ENCODE data around the gene ATP6V1G2. TPM values are rescaled to one million over a fixed set of nuclear protein-coding genes. Genes with fewer than 3 reads are reported as not detected.
A peak's percentile ranks its signal among the peaks of the same experiment; 100 is the strongest.

The ATP6V1G2 gene
- polyA plus RNA-seq, 1 donor from 2014 or later: 56.7 TPM

- Histone ChIP-seq H3K9me3 (ENCODE audit: low read length) (no peaks in the 10 kb centered on the region), H4K20me1 (ENCODE audit: insufficient read depth) (no peaks in the 10 kb centered on the region), H3K9ac (ENCODE audit: low read length) (peak overlapping the region; percentile 61), H3K9me2 (ENCODE audit: insufficient read depth, low read length) (no peaks in the 10 kb centered on the region), H3K4me3 (ENCODE audit: low read length) (peak overlapping the region; percentile 67), H3K79me2 (replicated peaks; ENCODE audit: insufficient read depth, low read length) (no peaks in the 10 kb centered on the region), H3K27ac (ENCODE audit: low read length) (peak overlapping the region; percentile 9), H3K36me3 (ENCODE audit: insufficient read depth, low read length) (no peaks in the 10 kb centered on the region), H3K4me2 (ENCODE audit: low read length) (no peak overlapping the region), H3F3A (ENCODE audit: insufficient read depth, low read length, poor library complexity, severe bottlenecking) (no peaks in the 10 kb centered on the region), H3K27me3 (ENCODE audit: insufficient read depth, low read depth, low read length) (peaks cover 14% of the 10 kb centered on the region), H2AFZ (ENCODE audit: low read depth, low read length) (peak overlapping the region; percentile 54)
- TF ChIP-seq CTCF (IDR thresholded peaks at IDR 0.05; ENCODE audit: poor library complexity, severe bottlenecking): peak; percentile 93
- no peak for TF ChIP-seq EP300 (conservative IDR thresholded peaks at IDR 0.05; ENCODE audit: poor library complexity, severe bottlenecking)
- no peak for TF ChIP-seq EZH2 (IDR thresholded peaks at IDR 0.05; ENCODE audit: borderline replicate concordance, insufficient read depth, low read length, poor library complexity, severe bottlenecking)
- no peak for TF ChIP-seq MXI1 (conservative IDR thresholded peaks at IDR 0.05; ENCODE audit: poor library complexity, severe bottlenecking)
- TF ChIP-seq RAD21 (conservative IDR thresholded peaks at IDR 0.05): peak; percentile 69
- no peak for TF ChIP-seq TAF1 (IDR thresholded peaks at IDR 0.05; ENCODE audit: low read depth)
- peak; percentile 19 for TF ChIP-seq POLR2AphosphoS5 (IDR thresholded peaks at IDR 0.05)
- TF ChIP-seq SMC3 (conservative IDR thresholded peaks at IDR 0.05; ENCODE audit: poor library complexity): peak; percentile 81
- TF ChIP-seq REST (IDR thresholded peaks at IDR 0.05; ENCODE audit: borderline replicate concordance): no peak
Observed at GRCh38 chr6:31580807-31581433, 34.5 kb upstream of the ATP6V1G2 start.

- no peaks in the 10 kb centered on the region for H3F3A ChIP-seq (ENCODE audit: insufficient read depth, low read length, poor library complexity, severe bottlenecking)
- peak overlapping the region; percentile 67 for H3K4me3 ChIP-seq (ENCODE audit: low read length)
- peak overlapping the region; percentile 61 for H3K9ac ChIP-seq (ENCODE audit: low read length)
- H4K20me1 ChIP-seq (ENCODE audit: insufficient read depth): no peaks in the 10 kb centered on the region
- no peak overlapping the region for H3K27ac ChIP-seq (ENCODE audit: low read length)
- H3K79me2 ChIP-seq (replicated peaks; ENCODE audit: insufficient read depth, low read length): no peaks in the 10 kb centered on the region
- no peaks in the 10 kb centered on the region for H3K9me3 ChIP-seq (ENCODE audit: low read length)
- peaks cover 14% of the 10 kb centered on the region for H3K27me3 ChIP-seq (ENCODE audit: insufficient read depth, low read depth, low read length)
- no peak for TF ChIP-seq MXI1 (conservative IDR thresholded peaks at IDR 0.05; ENCODE audit: poor library complexity, severe bottlenecking)
- no peak for TF ChIP-seq SMC3 (conservative IDR thresholded peaks at IDR 0.05; ENCODE audit: poor library complexity)
- TF ChIP-seq EZH2 (IDR thresholded peaks at IDR 0.05; ENCODE audit: borderline replicate concordance, insufficient read depth, low read length, poor library complexity, severe bottlenecking): no peak
- no peak for TF ChIP-seq POLR2AphosphoS5 (IDR thresholded peaks at IDR 0.05)
- no peak for TF ChIP-seq TAF1 (IDR thresholded peaks at IDR 0.05; ENCODE audit: low read depth)
- no peak for TF ChIP-seq RAD21 (conservative IDR thresholded peaks at IDR 0.05)
- TF ChIP-seq CTCF (IDR thresholded peaks at IDR 0.05; ENCODE audit: poor library complexity, severe bottlenecking): no peak
- TF ChIP-seq REST (IDR thresholded peaks at IDR 0.05; ENCODE audit: borderline replicate concordance): no peak
- TF ChIP-seq EP300 (conservative IDR thresholded peaks at IDR 0.05; ENCODE audit: poor library complexity, severe bottlenecking): no peak
- H3K36me3 ChIP-seq (ENCODE audit: insufficient read depth, low read length): no peaks in the 10 kb centered on the region
- no peak overlapping the region for H3K4me2 ChIP-seq (ENCODE audit: low read length)
- no peaks in the 10 kb centered on the region for H3K9me2 ChIP-seq (ENCODE audit: insufficient read depth, low read length)
- H2AFZ ChIP-seq (ENCODE audit: low read depth, low read length): peak overlapping the region; percentile 54
Observed at GRCh38 chr6:31580438-31580740, 34.0 kb upstream of the ATP6V1G2 start.

Data from neural cell (in vitro differentiated cells).